AG04449 (cell line): ENCODE data around the gene SLC39A9.
"Not testable (repeated sequence)": the region's sequence is repeated elsewhere in the genome, so short reads cannot be mapped to it uniquely, and the experiment has no call there.

ENCODE experiments used
- CTCF ChIA-PET: fragments of 350-600 bp; formaldehyde crosslinking; extraction: SDS; loops from one replicate; lab custom pipeline; 2021; ENCODE audit warnings: antibody characterized with exemption; lab: Yijun Ruan, JAX
- POLR2A ChIA-PET: fragments of 400-600, 350-600 bp; formaldehyde crosslinking; extraction: SDS; loops from one replicate; lab custom pipeline; 2020; ENCODE audit warnings: antibody characterized with exemption, inconsistent platforms; lab: Yijun Ruan, JAX
- DNase-seq: peaks from one replicate; pipeline ENCODE4 v3.0.0-alpha.2; 2010; ENCODE audit warnings: low read depth, low spot score
- H3K4me3 ChIP-seq: 2 replicates; pipeline ENCODE4 v1.5.1; 2011; ENCODE audit warnings: low read depth, mild to moderate bottlenecking, control low read depth, low read length
- CTCF ChIP-seq: IDR thresholded peaks from one replicate; pipeline ENCODE4 v1.5.1; 2011; ENCODE audit warnings: mild to moderate bottlenecking, moderate library complexity, low read length, control low read depth, inconsistent platforms; ENCODE audit not compliant: insufficient read depth; ENCODE audit errors: missing control alignments

The SLC39A9 gene

GRCh38 chr14:69473946-69474345 is 75.5 kb downstream of the SLC39A9 start:
- CTCF ChIA-PET, result interaction anchor here (1.3 to 3.0 kb wide), 4 partner anchors 8 to 232 kb away, joined by 3 to 15 read pairs (median 8); no protein-coding TSS in a partner anchor

GRCh38 chr14:69475194-69475818 is 76.8 kb downstream of the SLC39A9 start:
- TF ChIP-seq CTCF, result no peak
- H3K4me3 ChIP-seq, result no peak overlapping the region
- ChIA-PET POLR2A (no interaction called here), CTCF (interaction anchor here (0.9 to 3.0 kb wide), 7 partner anchors 11 to 233 kb away, joined by 3 to 15 read pairs (median 3); no protein-coding TSS in a partner anchor)
- no peak for DNase-seq

More at GRCh38 chr14:69473946-69474345, 75.5 kb downstream of the SLC39A9 start:
- no peak for TF ChIP-seq CTCF
- DNase-seq, result no peak
- H3K4me3 ChIP-seq, result no peak overlapping the region
- POLR2A ChIA-PET, result no interaction called here

- CTCF ChIA-PET, result interaction anchor here (1.1 to 3.0 kb wide), 3 partner anchors 10 to 235 kb away, joined by 3 to 15 read pairs (median 3); no protein-coding TSS in a partner anchor
- DNase-seq, POLR2A ChIA-PET, H3K4me3 ChIP-seq: not testable (repeated sequence)
Observed at GRCh38 chr14:69476824-69477450, 78.4 kb downstream of the SLC39A9 start.

GRCh38 chr14:69478055-69478454 is 79.6 kb downstream of the SLC39A9 start:
- CTCF ChIA-PET, result interaction anchor here (1.1 kb wide), 1 partner anchor 235 kb away, joined by 3 read pairs; no protein-coding TSS in a partner anchor
- POLR2A ChIA-PET, DNase-seq: not testable (repeated sequence)

GRCh38 chr14:69479696-69480095 is 81.2 kb downstream of the SLC39A9 start:
- DNase-seq, result no peak
- POLR2A ChIA-PET, result no interaction called here
- no peak overlapping the region for H3K4me3 ChIP-seq
- CTCF ChIA-PET, result interaction anchor here (0.8 to 0.9 kb wide), 2 partner anchors 20 to 56 kb away, joined by 3 read pairs; no protein-coding TSS in a partner anchor
- TF ChIP-seq CTCF, result no peak

More at GRCh38 chr14:69478055-69478454, 79.6 kb downstream of the SLC39A9 start:
- not testable (repeated sequence) for H3K4me3 ChIP-seq

- ChIA-PET POLR2A (no interaction called here), CTCF (interaction anchor here (0.8 to 3.0 kb wide), 2 partner anchors 13 to 55 kb away, joined by 3 to 12 read pairs; no protein-coding TSS in a partner anchor)
- TF ChIP-seq CTCF, result no peak
- no peak for DNase-seq
- H3K4me3 ChIP-seq, result no peak overlapping the region
Observed at GRCh38 chr14:69480136-69480535, 81.6 kb downstream of the SLC39A9 start.
